Smooth muscle cell (in vitro differentiated cells): ENCODE data around the gene RNASE7. TPM values are rescaled to one million over a fixed set of nuclear protein-coding genes. Genes with fewer than 3 reads are reported as not detected.

Experiments used
- DNase-seq: peaks from one replicate; lab custom pipeline; 2025; ENCODE audit not compliant: unreplicated experiment; lab: John Stamatoyannopoulos, UW
- H2AFZ ChIP-seq: fragments of 200-600 bp; sonication (generic); 2 replicates; pipeline ENCODE4 v1.6.0; 2016; ENCODE audit warnings: antibody characterized with exemption, low read depth, mild to moderate bottlenecking
- H3F3A ChIP-seq: fragments of 200-600 bp; sonication (generic); 2 replicates; pipeline ENCODE4 v1.6.0; 2017; ENCODE audit warnings: antibody characterized with exemption, low read depth
- H3K27ac ChIP-seq: fragments of 200-600 bp; sonication (generic); 2 replicates; pipeline ENCODE4 v1.5.1; 2016; ENCODE audit warnings: low read depth, mild to moderate bottlenecking
- H3K27me3 ChIP-seq: fragments of 200-600 bp; sonication (generic); 2 replicates; pipeline ENCODE4 v1.6.1; 2016; ENCODE audit warnings: low read depth, mild to moderate bottlenecking
- H3K36me3 ChIP-seq: fragments of 200-600 bp; sonication (generic); 2 replicates; pipeline ENCODE4 v1.5.1; 2016; ENCODE audit warnings: low read depth
- H3K4me1 ChIP-seq: fragments of 200-600 bp; sonication (generic); 2 replicates; pipeline ENCODE4 v1.5.1; 2016; ENCODE audit warnings: low read depth
- H3K4me2 ChIP-seq: fragments of 200-600 bp; sonication (generic); 2 replicates; pipeline ENCODE4 v1.6.0; 2016; ENCODE audit warnings: mild to moderate bottlenecking
- H3K4me3 ChIP-seq: fragments of 200-600 bp; sonication (generic); 2 replicates; pipeline ENCODE4 v1.5.1; 2016; ENCODE audit warnings: mild to moderate bottlenecking
- H3K79me2 ChIP-seq: fragments of 200-600 bp; sonication (generic); 2 replicates; pipeline ENCODE4 v1.6.0; 2016; ENCODE audit warnings: low read depth, mild to moderate bottlenecking
- H3K9ac ChIP-seq: fragments of 200-600 bp; sonication (generic); 2 replicates; pipeline ENCODE4 v1.6.0; 2016; ENCODE audit warnings: low read depth
- H3K9me3 ChIP-seq: fragments of 200-600 bp; sonication (generic); replicated peaks from 2 replicates; pipeline ENCODE4 v1.5.1; 2016; ENCODE audit warnings: low read depth
- H4K20me1 ChIP-seq: fragments of 200-600 bp; sonication (generic); 2 replicates; pipeline ENCODE4 v1.6.0; 2016; ENCODE audit warnings: low read depth
- CTCF ChIP-seq: fragments of 200-600 bp; sonication (generic); IDR thresholded peaks from 2 replicates; pipeline ENCODE4 v1.5.1; 2017; ENCODE audit warnings: borderline replicate concordance, mild to moderate bottlenecking, antibody characterized with exemption; ENCODE audit not compliant: insufficient read depth, poor library complexity, severe bottlenecking
- WGBS: methylation state at CpG from one replicate; pipeline ENCODE4 v1.1.7; 2016; ENCODE audit warnings: low lambda C conversion rate; 5-methylcytosine and 5-hydroxymethylcytosine counted together
- polyA plus RNA-seq: library from polyadenylated mRNA; unstranded; fragments of >200 nt; fragmentation: Nextera tagmentation; extraction: Ambion mirVana; gene quantifications from 2 replicates; pipeline ENCODE4 v1.2.1, GENCODE V29; 2016
- total RNA-seq: library from RNA; depleted of rRNA; stranded (reverse); fragments of >200 nt; gene quantifications from 2 replicates; pipeline ENCODE4 v1.2.3, GENCODE V29; 2014

The RNASE7 gene
- total and polyA plus RNA-seq, 2 experiments from 2014 or later: 0.93 to 4.1 TPM

GRCh38 chr14:21018781-21019180, 23.4 kb upstream of the RNASE7 start:
- DNase-seq: no peak
- no peak for TF ChIP-seq CTCF
- Histone ChIP-seq H3K9me3 (no peaks in the 10 kb centered on the region), H3K4me1 (no peaks in the 10 kb centered on the region), H3K27ac (no peak overlapping the region), H3K27me3 (no peaks in the 10 kb centered on the region), H4K20me1 (peaks cover 3% of the 10 kb centered on the region), H3K36me3 (no peaks in the 10 kb centered on the region), H3K79me2 (no peaks in the 10 kb centered on the region), H3F3A (peaks cover 8% of the 10 kb centered on the region), H3K4me3 (no peak overlapping the region), H2AFZ (no peak overlapping the region), H3K9ac (no peak overlapping the region), H3K4me2 (no peak overlapping the region)
- WGBS: 100% methylated on average over 3 of the region's 3 CpGs

DNA sequence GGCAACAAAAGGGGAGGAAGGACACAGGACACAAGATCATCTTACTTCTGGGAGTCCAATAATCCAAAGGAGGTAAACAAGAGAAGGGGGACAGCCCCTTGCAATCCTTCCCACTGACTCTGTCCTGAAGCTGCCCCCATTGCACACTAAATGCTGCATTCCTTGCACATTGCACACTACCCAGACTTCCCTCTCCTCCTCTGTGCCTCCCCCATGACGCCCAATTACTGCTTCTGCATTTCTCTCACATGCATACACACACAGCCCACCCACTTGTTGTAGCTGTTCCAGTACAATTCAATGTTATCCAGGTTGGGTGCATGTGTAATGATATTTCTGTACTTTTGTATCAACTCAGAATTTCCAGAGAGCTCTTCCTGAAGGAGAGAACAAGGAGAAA, 22.8 kb upstream of the RNASE7 start:
- Histone ChIP-seq H3K36me3 (no peaks in the 10 kb centered on the region), H3K9me3 (no peaks in the 10 kb centered on the region), H3K79me2 (no peaks in the 10 kb centered on the region), H4K20me1 (peaks cover 3% of the 10 kb centered on the region), H3K27ac (no peak overlapping the region), H3F3A (peaks cover 10% of the 10 kb centered on the region), H3K27me3 (no peaks in the 10 kb centered on the region), H3K4me2 (no peak overlapping the region), H3K9ac (no peak overlapping the region), H3K4me1 (peaks cover 5% of the 10 kb centered on the region), H2AFZ (no peak overlapping the region), H3K4me3 (no peak overlapping the region)
- TF ChIP-seq CTCF: no peak
- 73% methylated on average over 1 of the region's 1 CpG for WGBS
- no peak for DNase-seq

GRCh38 chr14:21020977-21021545, 21.1 kb upstream of the RNASE7 start:
- peaks cover 10% of the 10 kb centered on the region for H3K4me1 ChIP-seq
- no peak overlapping the region for H3K27ac ChIP-seq
- no peaks in the 10 kb centered on the region for H3K9me3 ChIP-seq
- H4K20me1 ChIP-seq: peaks cover 3% of the 10 kb centered on the region
- H3F3A ChIP-seq: peaks cover 8% of the 10 kb centered on the region
- H3K4me2 ChIP-seq: no peak overlapping the region
- H3K36me3 ChIP-seq: no peaks in the 10 kb centered on the region
- 87% methylated on average over 5 of the region's 5 CpGs for WGBS
- no peaks in the 10 kb centered on the region for H3K79me2 ChIP-seq
- no peaks in the 10 kb centered on the region for H3K27me3 ChIP-seq
- no peak for TF ChIP-seq CTCF
- H2AFZ ChIP-seq: no peak overlapping the region
- no peak for DNase-seq
- no peak overlapping the region for H3K4me3 ChIP-seq
- H3K9ac ChIP-seq: no peak overlapping the region

GRCh38 chr14:21022686-21023085, 19.5 kb upstream of the RNASE7 start:
- no peak for TF ChIP-seq CTCF
- H2AFZ ChIP-seq: no peak overlapping the region
- H3K79me2 ChIP-seq: no peaks in the 10 kb centered on the region
- H3K27me3 ChIP-seq: no peaks in the 10 kb centered on the region
- WGBS: 84% methylated on average over 5 of the region's 5 CpGs
- no peak overlapping the region for H3K4me2 ChIP-seq
- no peak overlapping the region for H3K4me3 ChIP-seq
- H3K9me3 ChIP-seq: no peaks in the 10 kb centered on the region
- H3F3A ChIP-seq: peaks cover 18% of the 10 kb centered on the region
- H4K20me1 ChIP-seq: no peaks in the 10 kb centered on the region
- H3K9ac ChIP-seq: no peak overlapping the region
- no peaks in the 10 kb centered on the region for H3K36me3 ChIP-seq
- peaks cover 10% of the 10 kb centered on the region for H3K4me1 ChIP-seq
- no peak overlapping the region for H3K27ac ChIP-seq
- no peak for DNase-seq
